MCF 10A (cell line): ENCODE measurements around the gene UBAP1L. TPM values are rescaled to one million over a fixed set of nuclear protein-coding genes. Genes with fewer than 3 reads are reported as not detected.
"Not testable (repeated sequence)": the region's sequence is repeated elsewhere in the genome, so short reads cannot be mapped to it uniquely, and the experiment has no call there.

Experiments used
- BruUV-seq: library from RNA; stranded (reverse); fragments of 400-500 nt; replicated peaks from 2 replicates; lab custom pipeline; 2021; lab: Mats Ljungman, UMichigan
- CTCF ChIA-PET: fragments of 300-600 bp; sonication (Branson Sonifier 250); formaldehyde crosslinking; extraction: SDS; loops from one replicate; lab custom pipeline; 2021; ENCODE audit warnings: antibody characterized with exemption, inconsistent platforms; lab: Yijun Ruan, JAX
- POLR2A ChIA-PET: fragments of 300-600, 350-650 bp; sonication (Branson Sonifier 250); formaldehyde crosslinking; extraction: SDS; loops from one replicate; lab custom pipeline; 2020; ENCODE audit warnings: antibody characterized with exemption, inconsistent platforms; lab: Yijun Ruan, JAX
- DNase-seq: peaks from one replicate; pipeline ENCODE4 v3.0.0-alpha.2; 2018; ENCODE audit not compliant: unreplicated experiment
- H3K27ac Mint-ChIP-seq: one replicate; pipeline ENCODE4 v1.8.0; 2022; ENCODE audit warnings: mild to moderate bottlenecking, low read depth, mixed read lengths; ENCODE audit not compliant: unreplicated experiment
- H3K27me3 Mint-ChIP-seq: one replicate; pipeline ENCODE4 v1.8.0; 2022; ENCODE audit warnings: mixed read lengths; ENCODE audit not compliant: insufficient read depth, unreplicated experiment
- H3K36me3 Mint-ChIP-seq: one replicate; pipeline ENCODE4 v1.8.0; 2022; ENCODE audit warnings: mild to moderate bottlenecking, moderate library complexity, mixed read lengths; ENCODE audit not compliant: insufficient read depth, unreplicated experiment
- H3K4me1 Mint-ChIP-seq: one replicate; pipeline ENCODE4 v1.8.0; 2022; ENCODE audit warnings: mixed read lengths; ENCODE audit not compliant: insufficient read depth, unreplicated experiment
- H3K4me3 Mint-ChIP-seq: one replicate; pipeline ENCODE4 v1.8.0; 2022; ENCODE audit warnings: mild to moderate bottlenecking, moderate library complexity, mixed read lengths; ENCODE audit not compliant: unreplicated experiment
- H3K9me3 Mint-ChIP-seq: one replicate; pipeline ENCODE4 v1.8.0; 2022; ENCODE audit warnings: mixed read lengths; ENCODE audit not compliant: unreplicated experiment
- intact Hi-C: fragments of 100-400 bp; cut with micrococcal nuclease; formaldehyde crosslinking; loops from 2 replicates; pipeline ENCODE4 v1.14.1; 2022
- total RNA-seq: library from RNA; stranded (reverse); gene quantifications from 2 replicates; pipeline ENCODE4 v1.2.3, GENCODE V29; 2022
- TF ChIP-seq, protein P1 (sequence below): fragments of 200-600 bp; IDR thresholded peaks from one replicate; pipeline ENCODE4 v1.8.0; 2022; ENCODE audit warnings: antibody characterized with exemption, mild to moderate bottlenecking; ENCODE audit not compliant: unreplicated experiment

The UBAP1L gene
- total RNA-seq, 1 experiment from 2014 or later: 3.0 TPM

- POLR2A ChIA-PET: no interaction called here
- Mint-ChIP-seq H3K36me3 (no peaks in the 10 kb centered on the region), H3K27me3 (no peaks in the 10 kb centered on the region), H3K4me1 (peaks cover 8% of the 10 kb centered on the region), H3K27ac (no peak overlapping the region), H3K4me3 (no peak overlapping the region), H3K9me3 (no peaks in the 10 kb centered on the region)
- intact Hi-C loops: no loop called here
- no peak for DNase-seq
- TF ChIP-seq, protein P1, sequence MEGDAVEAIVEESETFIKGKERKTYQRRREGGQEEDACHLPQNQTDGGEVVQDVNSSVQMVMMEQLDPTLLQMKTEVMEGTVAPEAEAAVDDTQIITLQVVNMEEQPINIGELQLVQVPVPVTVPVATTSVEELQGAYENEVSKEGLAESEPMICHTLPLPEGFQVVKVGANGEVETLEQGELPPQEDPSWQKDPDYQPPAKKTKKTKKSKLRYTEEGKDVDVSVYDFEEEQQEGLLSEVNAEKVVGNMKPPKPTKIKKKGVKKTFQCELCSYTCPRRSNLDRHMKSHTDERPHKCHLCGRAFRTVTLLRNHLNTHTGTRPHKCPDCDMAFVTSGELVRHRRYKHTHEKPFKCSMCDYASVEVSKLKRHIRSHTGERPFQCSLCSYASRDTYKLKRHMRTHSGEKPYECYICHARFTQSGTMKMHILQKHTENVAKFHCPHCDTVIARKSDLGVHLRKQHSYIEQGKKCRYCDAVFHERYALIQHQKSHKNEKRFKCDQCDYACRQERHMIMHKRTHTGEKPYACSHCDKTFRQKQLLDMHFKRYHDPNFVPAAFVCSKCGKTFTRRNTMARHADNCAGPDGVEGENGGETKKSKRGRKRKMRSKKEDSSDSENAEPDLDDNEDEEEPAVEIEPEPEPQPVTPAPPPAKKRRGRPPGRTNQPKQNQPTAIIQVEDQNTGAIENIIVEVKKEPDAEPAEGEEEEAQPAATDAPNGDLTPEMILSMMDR: no peak
- CTCF ChIA-PET: interaction anchor here (0.6 to 1.2 kb wide), 3 partner anchors 13 to 472 kb away, joined by 3 to 4 read pairs (median 3); no protein-coding TSS in a partner anchor
- BruUV-seq: no TSS peak
Measured at GRCh38 chr15:65048241-65048640, 66.8 kb downstream of the UBAP1L start.

DNA sequence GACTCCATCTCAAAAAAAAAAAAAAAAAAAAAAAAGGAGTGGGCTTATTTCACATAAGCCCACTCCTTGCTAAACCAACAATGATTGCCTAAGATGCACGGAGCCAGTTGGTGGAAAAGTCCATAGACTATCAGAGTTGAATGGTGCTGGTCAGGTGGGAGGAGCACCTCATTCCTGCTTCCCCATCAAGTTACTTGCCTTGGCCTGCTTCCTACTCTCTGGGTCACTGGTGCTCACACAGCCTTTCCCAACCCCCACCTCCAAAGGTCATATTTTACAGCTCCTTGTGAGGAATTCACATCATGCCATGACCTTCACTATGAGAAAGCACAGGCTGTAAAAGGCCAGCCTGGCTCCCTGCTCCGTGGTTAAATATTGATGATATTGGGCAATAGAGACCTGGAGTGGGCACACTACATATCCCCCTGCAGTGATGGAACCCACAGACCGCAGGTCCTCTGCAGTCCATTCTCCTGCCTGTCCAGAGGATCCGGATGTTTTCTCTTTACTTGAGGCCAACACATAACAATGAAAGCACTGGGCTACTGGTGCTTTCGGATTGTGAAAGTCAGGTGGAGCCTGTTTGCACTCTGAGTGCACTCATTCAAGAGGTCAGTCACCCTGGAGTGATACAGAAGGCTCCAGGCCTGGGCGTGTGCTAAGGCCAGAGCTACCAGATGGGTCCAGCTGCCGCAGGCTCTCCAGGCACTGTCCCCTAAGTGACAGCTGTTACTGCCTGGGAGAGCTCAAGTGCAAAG, 70.1 kb downstream of the UBAP1L start, which contains the start of gene SLC51B:
SLC51B (plus strand) TSS at position 664 of the 758 bp plus-strand sequence. CDS start 4,618 bp downstream, outside the sequence.
- POLR2A ChIA-PET: interaction anchor here (2.9 kb wide), 1 partner anchor 11 kb away, joined by 12 read pairs; no protein-coding TSS in a partner anchor
- Mint-ChIP-seq H3K36me3 (no peaks in the 10 kb centered on the region), H3K27me3 (no peaks in the 10 kb centered on the region), H3K27ac (peak within 1 kb of the TSS; percentile 68), H3K4me1 (peaks cover 12% of the 10 kb centered on the region), H3K9me3 (no peaks in the 10 kb centered on the region), H3K4me3 (no peak within 1 kb of the TSS)
- no peak for DNase-seq
- CTCF ChIA-PET: interaction anchor here (0.7 to 3.1 kb wide), 3 partner anchors 10 to 11 kb away, joined by 3 to 12 read pairs (median 6); no protein-coding TSS in a partner anchor
- TF ChIP-seq, protein P1: no peak
- intact Hi-C loops: no loop called here
- no TSS peak for BruUV-seq

DNA sequence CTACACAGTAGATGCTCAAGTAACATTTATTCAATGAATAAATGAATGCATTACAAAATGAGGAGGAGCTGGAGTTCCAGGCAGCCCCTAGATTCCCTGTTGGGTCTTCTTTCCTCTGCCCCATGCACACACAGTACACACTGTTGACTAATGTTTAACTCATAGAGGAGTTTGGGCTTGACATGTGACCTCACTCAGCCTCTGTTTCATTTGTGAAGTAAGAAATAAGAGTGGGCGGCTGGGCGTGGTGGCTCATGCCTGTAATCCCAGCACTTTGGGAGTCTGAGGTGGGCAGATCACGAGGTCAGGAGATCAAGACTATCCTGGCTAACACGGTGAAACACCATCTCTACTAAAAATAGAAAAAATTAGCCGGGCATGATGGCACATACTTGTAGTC, 70.8 kb downstream of the UBAP1L start:
- ChIA-PET CTCF (interaction anchor here (0.7 to 3.1 kb wide), 2 partner anchors 10 to 11 kb away, joined by 3 to 12 read pairs; no protein-coding TSS in a partner anchor), POLR2A (interaction anchor here (2.9 kb wide), 1 partner anchor 10 kb away, joined by 12 read pairs; no protein-coding TSS in a partner anchor)
- H3K9me3 Mint-ChIP-seq, BruUV-seq, H3K27me3 Mint-ChIP-seq, H3K36me3 Mint-ChIP-seq, H3K4me3 Mint-ChIP-seq, intact Hi-C loops: not testable (repeated sequence)
- H3K4me1 Mint-ChIP-seq: peaks cover 12% of the 10 kb centered on the region
- peak overlapping the region; percentile 68 for H3K27ac Mint-ChIP-seq
- DNase-seq: peak; percentile 69

DNA sequence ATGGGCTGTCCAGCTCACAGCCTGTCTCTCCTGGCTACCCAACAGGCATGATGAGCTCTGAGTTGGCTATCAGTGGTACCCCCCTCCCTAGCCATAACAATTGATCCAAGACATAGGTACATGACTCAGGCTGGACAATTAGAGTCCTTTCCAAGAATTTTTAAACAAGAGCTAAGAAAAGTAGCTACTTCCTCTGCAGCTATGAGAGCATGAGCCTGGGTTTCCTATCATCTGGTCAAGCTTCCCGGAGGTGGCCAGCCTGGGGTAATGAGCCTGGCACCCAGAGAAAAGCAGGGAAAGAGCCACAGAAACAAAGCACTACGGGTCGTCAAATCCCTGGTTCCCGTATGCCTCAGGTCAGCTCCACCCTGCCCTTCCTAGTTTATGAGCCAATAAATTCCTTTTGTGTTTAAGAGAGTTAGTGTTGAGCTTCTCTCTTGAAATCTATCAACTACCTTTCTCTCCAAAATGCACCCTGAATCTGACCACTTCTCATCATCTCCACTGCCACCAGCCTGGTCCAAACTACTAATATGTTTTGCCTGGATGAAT, 72.1 kb downstream of the UBAP1L start:
- DNase-seq: no peak
- Mint-ChIP-seq H3K4me3 (no peak overlapping the region), H3K4me1 (peaks cover 12% of the 10 kb centered on the region), H3K27me3 (no peaks in the 10 kb centered on the region), H3K36me3 (no peaks in the 10 kb centered on the region), H3K27ac (peak overlapping the region; percentile 68), H3K9me3 (no peaks in the 10 kb centered on the region)
- TF ChIP-seq, protein P1: no peak
- CTCF ChIA-PET: interaction anchor here (0.9 to 3.1 kb wide), 4 partner anchors 9 to 59 kb away, joined by 3 to 12 read pairs (median 8); no protein-coding TSS in a partner anchor
- intact Hi-C loops: no loop called here
- POLR2A ChIA-PET: interaction anchor here (0.6 to 2.9 kb wide), 2 partner anchors 9 to 1249 kb away, joined by 3 to 12 read pairs; no protein-coding TSS in a partner anchor
- no TSS peak for BruUV-seq

Other genes starting within 250 kb of the UBAP1L start
- 0.16 and 0.66 TPM in 2 replicates for gene ANKDD1A, start 203.3 kb downstream of the UBAP1L start, total RNA-seq
- 63.1 and 70.4 TPM in 2 replicates for gene SPG21, start 125.3 kb downstream of the UBAP1L start, total RNA-seq
- gene MTFMT, start 85.6 kb downstream of the UBAP1L start, total RNA-seq: 14.9 and 15.9 TPM in 2 replicates
- gene SLC51B, start 69.8 kb downstream of the UBAP1L start, total RNA-seq: not detected in 2 replicates
- not detected in 2 replicates for gene RASL12, start 47.2 kb downstream of the UBAP1L start, total RNA-seq
- gene KBTBD13, start 38.5 kb downstream of the UBAP1L start, total RNA-seq: not detected in 2 replicates
- 26.3 and 31.0 TPM in 2 replicates for gene PDCD7, start 18.6 kb upstream of the UBAP1L start, total RNA-seq
- 47.9 and 48.9 TPM in 2 replicates for gene CLPX, start 70.1 kb upstream of the UBAP1L start, total RNA-seq
- gene CILP, start 96.3 kb upstream of the UBAP1L start, total RNA-seq: not detected in 2 replicates
- 5.9 and 6.1 TPM in 2 replicates for gene PARP16, start 171.7 kb upstream of the UBAP1L start, total RNA-seq
- not detected in 2 replicates for gene RNU5A-1, start 180.9 kb upstream of the UBAP1L start, total RNA-seq
- gene RNU5B-1, start 189.5 kb upstream of the UBAP1L start, total RNA-seq: not detected in 2 replicates